ENCODE measurements around the gene PARD3.

The PARD3 gene

GRCh38 chr10:34235164-34235832, 579.8 kb downstream of the PARD3 start:
- TF ChIP-seq, protein P1, sequence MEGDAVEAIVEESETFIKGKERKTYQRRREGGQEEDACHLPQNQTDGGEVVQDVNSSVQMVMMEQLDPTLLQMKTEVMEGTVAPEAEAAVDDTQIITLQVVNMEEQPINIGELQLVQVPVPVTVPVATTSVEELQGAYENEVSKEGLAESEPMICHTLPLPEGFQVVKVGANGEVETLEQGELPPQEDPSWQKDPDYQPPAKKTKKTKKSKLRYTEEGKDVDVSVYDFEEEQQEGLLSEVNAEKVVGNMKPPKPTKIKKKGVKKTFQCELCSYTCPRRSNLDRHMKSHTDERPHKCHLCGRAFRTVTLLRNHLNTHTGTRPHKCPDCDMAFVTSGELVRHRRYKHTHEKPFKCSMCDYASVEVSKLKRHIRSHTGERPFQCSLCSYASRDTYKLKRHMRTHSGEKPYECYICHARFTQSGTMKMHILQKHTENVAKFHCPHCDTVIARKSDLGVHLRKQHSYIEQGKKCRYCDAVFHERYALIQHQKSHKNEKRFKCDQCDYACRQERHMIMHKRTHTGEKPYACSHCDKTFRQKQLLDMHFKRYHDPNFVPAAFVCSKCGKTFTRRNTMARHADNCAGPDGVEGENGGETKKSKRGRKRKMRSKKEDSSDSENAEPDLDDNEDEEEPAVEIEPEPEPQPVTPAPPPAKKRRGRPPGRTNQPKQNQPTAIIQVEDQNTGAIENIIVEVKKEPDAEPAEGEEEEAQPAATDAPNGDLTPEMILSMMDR (IDR thresholded peaks at IDR 0.05; ENCODE audit: insufficient read depth, low read length, poor library complexity, severe bottlenecking): no peak
- Histone ChIP-seq H3K9me3 (ENCODE audit: insufficient read depth, low read length) (no peaks in the 10 kb centered on the region), H3K79me2 (ENCODE audit: insufficient read depth, low read length) (no peaks in the 10 kb centered on the region), H3K36me3 (ENCODE audit: low read length) (no peaks in the 10 kb centered on the region), H3K27me3 (ENCODE audit: low read length) (no peaks in the 10 kb centered on the region), H3K9ac (ENCODE audit: low read length) (no peak overlapping the region), H3K4me3 (ENCODE audit: insufficient read depth, low read length, poor library complexity, severe bottlenecking) (no peak overlapping the region), H3K9me2 (replicated peaks; ENCODE audit: insufficient read depth, low read length) (no peaks in the 10 kb centered on the region), H3F3A (ENCODE audit: insufficient read depth) (no peaks in the 10 kb centered on the region), H3K27ac (ENCODE audit: low read depth, low read length) (no peak overlapping the region), H4K20me1 (ENCODE audit: low read depth, low read length) (no peaks in the 10 kb centered on the region), H3K4me2 (ENCODE audit: low read depth, low read length, poor library complexity, severe bottlenecking) (no peak overlapping the region), H2AFZ (ENCODE audit: low read depth, low read length, severe bottlenecking) (no peak overlapping the region)

GRCh38 chr10:34232481-34232880, 582.6 kb downstream of the PARD3 start:
- no peaks in the 10 kb centered on the region for H3K27me3 ChIP-seq (ENCODE audit: low read length)
- no peaks in the 10 kb centered on the region for H4K20me1 ChIP-seq (ENCODE audit: low read depth, low read length)
- H3K9me2 ChIP-seq (replicated peaks; ENCODE audit: insufficient read depth, low read length): no peaks in the 10 kb centered on the region
- no peak overlapping the region for H3K27ac ChIP-seq (ENCODE audit: low read depth, low read length)
- no peak overlapping the region for H3K4me2 ChIP-seq (ENCODE audit: low read depth, low read length, poor library complexity, severe bottlenecking)
- H2AFZ ChIP-seq (ENCODE audit: low read depth, low read length, severe bottlenecking): no peak overlapping the region
- TF ChIP-seq EZH2phosphoT487 (conservative IDR thresholded peaks at IDR 0.05; ENCODE audit: low read length): no peak
- TF ChIP-seq, protein P1 (IDR thresholded peaks at IDR 0.05; ENCODE audit: insufficient read depth, low read length, poor library complexity, severe bottlenecking): no peak
- H3K4me3 ChIP-seq (ENCODE audit: insufficient read depth, low read length, poor library complexity, severe bottlenecking): no peak overlapping the region
- H3K9me3 ChIP-seq (ENCODE audit: insufficient read depth, low read length): no peaks in the 10 kb centered on the region
- no peaks in the 10 kb centered on the region for H3K36me3 ChIP-seq (ENCODE audit: low read length)
- no peaks in the 10 kb centered on the region for H3F3A ChIP-seq (ENCODE audit: insufficient read depth)
- H3K9ac ChIP-seq (ENCODE audit: low read length): no peak overlapping the region
- H3K79me2 ChIP-seq (ENCODE audit: insufficient read depth, low read length): no peaks in the 10 kb centered on the region

DNA sequence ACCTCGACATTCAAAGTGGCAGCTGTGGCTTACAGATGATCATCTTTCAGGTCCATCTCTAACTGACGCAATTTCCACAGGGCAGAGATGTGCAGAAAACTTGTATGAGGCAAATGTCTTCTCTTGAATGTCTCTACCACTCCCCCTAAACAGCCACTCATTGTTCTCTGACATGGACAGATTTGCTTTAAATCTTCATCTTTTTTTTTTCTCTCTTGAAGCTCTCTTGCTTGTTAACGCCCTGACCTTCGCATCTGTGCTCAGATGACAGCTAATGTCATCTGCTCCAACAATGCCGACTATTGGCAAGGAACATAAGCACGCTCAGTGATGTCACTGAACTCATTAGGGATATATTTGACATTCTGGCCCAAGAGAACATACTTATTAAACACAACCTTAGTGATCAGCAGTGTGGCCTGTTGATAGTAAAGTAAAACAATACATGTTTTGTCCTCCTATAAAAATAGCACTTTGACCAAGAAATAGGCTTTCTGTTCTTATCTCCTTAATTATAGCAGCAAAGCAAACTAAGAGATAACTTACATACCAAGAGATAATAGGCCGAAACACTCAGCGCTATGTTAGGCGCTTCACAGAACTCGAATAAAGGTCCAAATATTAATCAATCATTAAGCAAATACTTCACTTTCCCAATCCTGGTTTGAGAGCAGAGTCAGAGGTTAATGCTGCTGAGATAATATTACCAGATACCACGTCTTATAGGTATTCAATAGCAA, 583.5 kb downstream of the PARD3 start:
- no peak overlapping the region for H3K27ac ChIP-seq (ENCODE audit: low read depth, low read length)
- no peaks in the 10 kb centered on the region for H3K9me2 ChIP-seq (replicated peaks; ENCODE audit: insufficient read depth, low read length)
- no peaks in the 10 kb centered on the region for H3K79me2 ChIP-seq (ENCODE audit: insufficient read depth, low read length)
- H3F3A ChIP-seq (ENCODE audit: insufficient read depth): no peaks in the 10 kb centered on the region
- no peaks in the 10 kb centered on the region for H3K27me3 ChIP-seq (ENCODE audit: low read length)
- H3K4me2 ChIP-seq (ENCODE audit: low read depth, low read length, poor library complexity, severe bottlenecking): no peak overlapping the region
- H3K36me3 ChIP-seq (ENCODE audit: low read length): no peaks in the 10 kb centered on the region
- no peak overlapping the region for H3K4me3 ChIP-seq (ENCODE audit: insufficient read depth, low read length, poor library complexity, severe bottlenecking)
- H2AFZ ChIP-seq (ENCODE audit: low read depth, low read length, severe bottlenecking): no peak overlapping the region
- no peak overlapping the region for H3K9ac ChIP-seq (ENCODE audit: low read length)
- H3K9me3 ChIP-seq (ENCODE audit: insufficient read depth, low read length): no peaks in the 10 kb centered on the region
- TF ChIP-seq, protein P1 (IDR thresholded peaks at IDR 0.05; ENCODE audit: insufficient read depth, low read length, poor library complexity, severe bottlenecking): no peak
- TF ChIP-seq EZH2phosphoT487 (conservative IDR thresholded peaks at IDR 0.05; ENCODE audit: low read length): no peak
- H4K20me1 ChIP-seq (ENCODE audit: low read depth, low read length): no peaks in the 10 kb centered on the region
